Stimulated activated CD4-positive, alpha-beta T cell treated with anti-CD3 and anti-CD28 coated beads, TNF-alpha, amount 100 ng/mL, for 24 hours (primary cell): ENCODE results near the gene RBBP6.

Source experiments
- DNase-seq, 3 experiments: peaks; one replicate each; pipeline ENCODE4 v3.0.0-alpha.2; 2020; ENCODE audit warnings: low read depth in 3 of 3

RBBP6 gene

GRCh38 chr16:24524855-24525677 lies 14.3 kb upstream of the RBBP6 start:
- DNase-seq, result no peak

GRCh38 chr16:24525970-24526559 lies 13.3 kb upstream of the RBBP6 start:
- no peak for DNase-seq

GRCh38 chr16:24526701-24527495 lies 12.5 kb upstream of the RBBP6 start:
- DNase-seq, result no peak

- DNase-seq, result no peak
Measured at GRCh38 chr16:24531166-24531565, 8.2 kb upstream of the RBBP6 start.

GRCh38 chr16:24534620-24535019 lies 4.7 kb upstream of the RBBP6 start:
- DNase-seq, result no peak

- no peak for DNase-seq
Measured at GRCh38 chr16:24535827-24536226, 3.5 kb upstream of the RBBP6 start.

- DNase-seq, result no peak
Measured at GRCh38 chr16:24536671-24537070, 2.7 kb upstream of the RBBP6 start.

GRCh38 chr16:24537474-24538337 lies 1.7 kb upstream of the RBBP6 start:
- DNase-seq, result no peak

- no peak for DNase-seq
Measured at GRCh38 chr16:24538756-24539294, 541 bp upstream of the RBBP6 start.

GRCh38 chr16:24539850-24540601 lies 660 bp downstream of the RBBP6 start:
- peak in 1 of 3 experiments; percentile 53 for DNase-seq

GRCh38 chr16:24540602-24541210 lies 1.3 kb downstream of the RBBP6 start:
- no peak for DNase-seq

- DNase-seq, result no peak
Measured at GRCh38 chr16:24541233-24541933, 2.0 kb downstream of the RBBP6 start.

GRCh38 chr16:24543949-24544348 lies 4.6 kb downstream of the RBBP6 start:
- no peak for DNase-seq

GRCh38 chr16:24544640-24545039 lies 5.3 kb downstream of the RBBP6 start:
- no peak for DNase-seq

- no peak for DNase-seq
Measured at GRCh38 chr16:24550295-24550694, 10.9 kb downstream of the RBBP6 start.

- no peak for DNase-seq
Measured at GRCh38 chr16:24552705-24553246, 13.4 kb downstream of the RBBP6 start.

- no peak for DNase-seq
Measured at GRCh38 chr16:24553983-24554382, 14.6 kb downstream of the RBBP6 start.

GRCh38 chr16:24555346-24555872 lies 16.0 kb downstream of the RBBP6 start:
- DNase-seq, result no peak

GRCh38 chr16:24562811-24563210 lies 23.4 kb downstream of the RBBP6 start:
- DNase-seq, result no peak
